Esophagus squamous epithelium (tissue), 5 donors: Measurements from ENCODE around the gene TMEM236. TPM values are rescaled to one million over a fixed set of nuclear protein-coding genes. Genes with fewer than 3 reads are reported as not detected.

Experiments used
- DNase-seq: peaks from one replicate; lab custom pipeline; 2025; lab: John Stamatoyannopoulos, UW
- H3K27ac ChIP-seq, 4 donors: fragments of 200-600 bp; sonication (generic); one replicate each; pipeline ENCODE4 v1.5.1; 2016 to 2019; ENCODE audit warnings: mild to moderate bottlenecking in 1 of 4
- H3K27me3 ChIP-seq, 4 donors: fragments of 200-600 bp; sonication (generic); 1 replicate in 3 of 4; 2 replicates in 1 of 4; pipeline versions ENCODE4 v1.5.1 to v1.6.0; 2017 to 2021; ENCODE audit warnings: antibody characterized with exemption in 1 of 4
- H3K36me3 ChIP-seq, 3 donors: fragments of 200-600 bp; sonication (generic); one replicate each; pipeline ENCODE4 v1.5.1; 2016 to 2019
- H3K4me1 ChIP-seq, 3 donors: fragments of 200-600 bp; sonication (generic); one replicate each; pipeline ENCODE4 v1.5.1; 2017 to 2019
- H3K4me3 ChIP-seq, 4 donors: fragments of 200-600 bp; sonication (generic); 1 replicate in 3 of 4; 2 replicates in 1 of 4; pipeline ENCODE4 v1.5.1; 2016 to 2019; ENCODE audit warnings: mild to moderate bottlenecking in 2 of 4, moderate library complexity in 1 of 4
- H3K9me3 ChIP-seq, 3 donors: fragments of 200-600 bp; sonication (generic); one replicate each; pipeline ENCODE4 v1.5.1; 2016 to 2019
- CTCF ChIP-seq, 6 experiments: fragments of 450-650 bp in 4 of 6; fragments of 200-600 bp in 2 of 6; sonication (generic) in 2 of 6; IDR thresholded peaks; one replicate each; pipeline ENCODE4 v1.5.1; 2016 to 2019; ENCODE audit warnings: antibody characterized with exemption in 6 of 6, mild to moderate bottlenecking in 4 of 6, moderate library complexity in 4 of 6
- POLR2A ChIP-seq, 4 donors: fragments of 450-650 bp; IDR thresholded peaks; one replicate each; pipeline ENCODE4 v1.6.1; 2017; ENCODE audit warnings: antibody characterized with exemption in 4 of 4, mild to moderate bottlenecking in 4 of 4, moderate library complexity in 3 of 4
- WGBS, 2 donors: methylation state at CpG; one replicate each; pipeline ENCODE4 v1.1.5; 2018; 5-methylcytosine and 5-hydroxymethylcytosine counted together
- intact Hi-C: fragments of 100-400 bp; cut with DNase I; formaldehyde crosslinking; loops from one replicate; pipeline ENCODE4 v1.15.0; 2022
- total RNA-seq, 4 donors: library from RNA; depleted of rRNA; stranded (reverse); fragments of >200 nt; gene quantifications; one replicate each; pipeline ENCODE4 v1.1.0, GENCODE V29; 2016
- donor health status: DM: yes; HTN: yes; CAD: no.

The TMEM236 gene
- total RNA-seq, 4 donors from 2014 or later = 0.04 to 0.76 (median 0.15) TPM

DNA sequence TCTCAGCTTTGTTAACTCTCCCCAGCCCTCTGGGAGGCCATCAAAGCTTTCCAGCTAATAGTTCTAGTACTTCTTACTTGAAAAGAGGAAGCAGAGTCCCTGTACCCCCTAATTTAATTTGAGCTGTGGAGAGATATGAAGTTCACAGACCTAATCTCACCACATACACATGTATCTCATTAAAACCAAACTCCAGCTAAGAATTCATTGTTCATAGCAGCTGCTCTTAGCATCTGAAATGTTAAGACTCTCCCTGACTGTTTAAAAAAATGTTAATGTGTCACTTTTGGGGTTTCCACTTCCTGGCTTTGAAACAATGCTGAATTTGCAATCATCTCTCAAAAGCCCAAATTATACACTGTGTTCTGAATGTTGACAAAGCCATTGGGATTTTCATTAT is 41.0 kb downstream of the TMEM236 start:
- Histone ChIP-seq H3K4me3 (no peak overlapping the region), H3K27me3 (no peaks in the 10 kb centered on the region), H3K9me3 (no peaks in the 10 kb centered on the region), H3K27ac (no peak overlapping the region), H3K4me1 (no peaks in the 10 kb centered on the region), H3K36me3 (no peaks in the 10 kb centered on the region)
- intact Hi-C loops = no loop called here
- TF ChIP-seq CTCF (IDR thresholded peaks at IDR 0.05) = no peak
- no peak for TF ChIP-seq POLR2A (IDR thresholded peaks at IDR 0.05)
- no peak for DNase-seq

DNA sequence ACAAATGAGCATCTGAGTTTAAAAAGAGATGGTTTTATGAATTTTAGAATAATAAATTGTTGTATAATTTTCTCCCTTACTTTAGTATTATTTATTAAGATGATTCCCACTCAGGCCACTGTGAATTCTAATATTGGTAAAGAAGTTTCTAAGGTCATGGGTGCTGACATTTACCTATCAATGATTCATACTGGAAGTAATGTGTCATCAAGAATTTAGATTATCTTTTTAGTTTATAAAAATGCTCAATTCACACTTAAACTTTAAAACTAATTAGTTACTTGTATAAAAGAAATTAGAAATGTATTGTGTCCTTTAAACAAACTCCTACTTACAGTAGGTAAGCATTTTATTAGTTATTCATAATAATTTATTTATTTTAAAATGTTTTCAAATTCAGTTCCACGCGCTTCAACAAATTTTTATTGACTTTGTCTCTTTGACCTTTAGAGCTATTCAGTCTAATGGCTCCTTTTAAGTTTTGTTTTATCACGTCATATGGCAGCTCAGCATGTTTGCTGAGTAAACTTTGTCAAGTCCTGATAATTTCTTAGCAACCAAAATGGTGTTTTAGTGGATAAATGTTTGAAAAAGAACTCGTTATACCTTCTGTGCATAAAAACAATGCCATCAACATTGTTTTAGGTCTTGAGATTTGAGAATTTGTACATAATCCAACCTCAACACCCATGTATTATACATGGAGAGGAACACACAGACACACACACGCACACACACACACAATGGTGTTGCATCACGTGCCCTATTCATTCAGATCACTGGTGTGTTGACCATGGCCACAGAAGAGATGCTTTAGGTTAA is 42.0 kb downstream of the TMEM236 start:
- no peaks in the 10 kb centered on the region for H3K4me1 ChIP-seq
- 53 to 54% methylated on average over 6 of the region's 6 CpGs for WGBS, 2 donors
- no peak overlapping the region for H3K27ac ChIP-seq
- intact Hi-C loops = no loop called here
- H3K9me3 ChIP-seq = no peaks in the 10 kb centered on the region
- no peaks in the 10 kb centered on the region for H3K36me3 ChIP-seq
- DNase-seq = no peak
- H3K4me3 ChIP-seq = no peak overlapping the region
- TF ChIP-seq POLR2A (IDR thresholded peaks at IDR 0.05) (no peak), CTCF (IDR thresholded peaks at IDR 0.05) (no peak)
- H3K27me3 ChIP-seq = no peaks in the 10 kb centered on the region

GRCh38 chr10:17795083-17795482 is 43.1 kb downstream of the TMEM236 start:
- Histone ChIP-seq H3K9me3 (no peaks in the 10 kb centered on the region), H3K36me3 (no peaks in the 10 kb centered on the region), H3K27ac (no peak overlapping the region), H3K27me3 (no peaks in the 10 kb centered on the region), H3K4me3 (no peak overlapping the region), H3K4me1 (no peaks in the 10 kb centered on the region)
- no peak for DNase-seq
- intact Hi-C loops = no loop called here
- TF ChIP-seq POLR2A (IDR thresholded peaks at IDR 0.05) (no peak), CTCF (IDR thresholded peaks at IDR 0.05) (no peak)
- 78 to 82% methylated on average over 4 of the region's 4 CpGs for WGBS, 2 donors

DNA sequence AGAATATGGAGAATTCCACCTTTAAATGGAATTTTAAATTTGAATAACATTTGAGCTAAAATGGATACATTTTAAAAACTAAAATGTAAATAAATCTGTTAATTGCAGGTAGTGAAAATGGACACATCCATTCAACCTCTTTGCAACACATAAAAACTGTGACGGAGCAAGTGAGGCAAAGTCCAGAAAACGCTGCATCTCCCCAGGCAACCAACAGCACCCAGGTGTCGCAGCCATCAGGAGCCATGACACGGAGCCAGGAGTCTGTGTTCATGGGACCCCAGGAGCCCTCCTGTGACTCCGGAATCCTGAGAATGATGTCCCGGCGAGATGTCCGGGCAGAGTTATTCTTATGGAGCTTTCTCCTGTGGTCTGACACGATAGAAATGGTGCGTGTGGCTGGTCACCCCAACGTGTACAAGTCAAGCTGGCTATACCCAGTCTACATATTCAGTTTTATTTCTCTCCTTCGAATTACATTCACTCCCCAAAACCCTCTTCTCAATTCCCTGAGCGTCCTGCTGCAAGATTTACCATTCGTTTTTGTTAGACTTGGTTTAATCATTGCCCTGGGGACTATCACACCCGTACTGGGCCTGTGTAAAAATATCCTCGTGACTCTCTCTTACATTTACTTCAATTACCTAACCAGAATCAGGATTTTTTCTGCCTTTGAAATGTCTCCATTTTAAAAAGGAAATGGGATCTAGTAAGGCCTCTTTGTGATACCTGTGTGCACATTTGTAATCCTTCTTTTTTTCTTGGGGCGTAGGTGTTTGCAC is 44.0 kb downstream of the TMEM236 start:
- intact Hi-C loops = no loop called here
- WGBS, 2 donors = 74 to 85% methylated on average over 17 of the region's 17 CpGs
- TF ChIP-seq CTCF (IDR thresholded peaks at IDR 0.05) (no peak), POLR2A (IDR thresholded peaks at IDR 0.05) (no peak)
- Histone ChIP-seq H3K27me3 (no peaks in the 10 kb centered on the region), H3K4me3 (no peak overlapping the region), H3K4me1 (no peaks in the 10 kb centered on the region), H3K36me3 (no peaks in the 10 kb centered on the region), H3K27ac (no peak overlapping the region), H3K9me3 (no peaks in the 10 kb centered on the region)
- DNase-seq = no peak

GRCh38 chr10:17801507-17801906 is 49.5 kb downstream of the TMEM236 start:
- no peak overlapping the region for H3K27ac ChIP-seq
- DNase-seq = no peak
- intact Hi-C loops = no loop called here

More at GRCh38 chr10:17801507-17801906, 49.5 kb downstream of the TMEM236 start:
- TF ChIP-seq CTCF (IDR thresholded peaks at IDR 0.05) = peak in 1 of 6 experiments; percentile 6
- no peak for TF ChIP-seq POLR2A (IDR thresholded peaks at IDR 0.05)
- Histone ChIP-seq H3K4me3 (no peak overlapping the region), H3K4me1 (no peaks in the 10 kb centered on the region), H3K27me3 (no peaks in the 10 kb centered on the region), H3K9me3 (no peaks in the 10 kb centered on the region), H3K36me3 (no peaks in the 10 kb centered on the region)
- 71 to 72% methylated on average over 3 of the region's 3 CpGs for WGBS, 2 donors
